ENCODE measurements around the gene TMEM127.

Gene TMEM127

DNA sequence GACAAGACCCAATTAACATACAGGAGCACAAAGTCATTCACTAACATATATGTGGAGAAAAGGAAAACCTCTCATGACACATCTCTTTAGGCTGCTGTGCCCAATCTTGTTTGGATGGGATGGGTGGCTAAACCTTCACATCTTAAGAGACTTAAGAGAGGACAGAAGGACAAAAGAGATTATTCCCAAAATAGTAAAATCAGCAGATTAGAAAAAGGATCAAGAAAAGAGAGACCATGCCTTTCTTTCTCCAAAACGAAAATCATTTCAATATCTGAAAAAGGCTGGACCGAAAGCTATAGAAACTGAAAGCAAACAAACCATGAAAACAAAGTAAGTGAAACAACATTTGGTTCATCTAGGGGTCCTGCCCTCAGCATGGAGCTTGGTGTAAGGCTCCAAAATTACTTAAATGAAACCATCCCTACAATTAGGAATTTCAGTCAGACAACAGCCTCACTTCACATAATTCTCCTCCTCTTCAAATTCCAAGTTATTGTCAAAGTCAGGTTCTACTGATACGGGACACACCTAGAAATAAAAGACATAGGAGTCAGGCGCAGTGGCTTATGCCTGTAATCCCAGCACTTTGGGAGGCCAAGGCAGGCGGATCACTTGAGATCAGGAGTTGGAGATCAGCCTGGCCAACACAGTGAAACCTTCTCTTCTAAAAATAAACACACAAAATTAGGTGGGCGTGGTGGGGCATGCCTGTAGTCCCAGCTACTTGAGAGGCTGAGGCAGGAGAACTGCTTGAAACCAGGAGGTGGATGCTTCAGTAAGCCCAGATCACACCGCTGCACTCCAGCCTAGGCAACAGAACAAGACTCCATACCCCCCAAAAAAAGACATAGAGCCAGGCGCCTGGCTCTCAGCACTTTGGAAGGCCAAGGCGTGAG is 62.4 kb downstream of the TMEM127 start:
- no peak for DNase-seq

DNA sequence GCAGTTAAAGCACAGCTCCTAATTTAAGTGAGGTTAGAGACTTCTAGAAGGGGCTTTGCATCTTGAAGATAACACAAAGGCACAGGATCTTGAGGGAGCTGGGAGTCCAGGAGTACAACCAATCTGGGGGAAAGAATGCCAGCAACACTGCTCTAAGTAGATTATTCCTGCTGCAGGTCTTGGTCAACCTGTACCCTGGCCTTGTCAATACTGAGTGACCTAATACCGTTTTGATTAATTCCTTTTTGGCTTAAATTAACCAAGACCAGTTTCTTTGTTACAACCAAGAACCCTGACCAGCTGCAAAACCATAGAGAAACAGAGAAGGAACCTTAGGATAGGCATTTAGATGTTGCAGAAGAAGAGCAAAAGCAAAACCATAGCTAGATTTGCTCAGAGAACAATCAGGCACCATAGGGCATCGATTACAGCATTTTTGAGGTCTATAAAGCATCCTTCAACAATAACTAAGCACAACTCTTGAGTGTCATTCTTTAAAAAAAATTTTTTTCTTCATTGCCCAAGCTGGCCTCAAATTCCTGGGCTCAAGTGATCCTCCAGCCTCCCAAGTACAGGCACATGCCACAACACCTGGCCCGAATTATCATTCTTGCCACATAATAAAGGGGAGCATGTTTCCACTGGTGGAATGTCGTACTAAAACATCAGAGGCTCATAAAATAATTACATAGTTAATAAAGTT is 63.5 kb downstream of the TMEM127 start:
- DNase-seq, result no peak

DNA sequence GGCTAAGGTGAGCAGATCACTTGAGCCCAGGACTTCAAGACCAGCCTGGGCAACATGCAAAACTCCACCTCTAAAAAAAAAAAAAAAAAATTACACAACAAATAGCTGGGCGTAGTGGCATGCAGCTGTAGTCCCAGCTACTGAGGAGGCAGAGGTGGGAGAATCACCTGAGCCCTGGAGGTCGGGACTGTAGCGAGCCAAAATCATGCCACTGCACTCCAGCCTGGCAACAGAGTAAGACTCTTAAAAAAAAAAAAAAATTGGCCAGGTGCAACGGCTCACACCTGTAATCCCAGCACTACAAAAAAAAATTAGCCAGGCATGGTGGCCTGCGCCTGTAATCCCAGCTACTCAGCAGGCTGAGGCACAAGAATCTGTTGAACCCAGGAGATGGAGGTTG is 64.5 kb downstream of the TMEM127 start:
- no peak for DNase-seq

DNA sequence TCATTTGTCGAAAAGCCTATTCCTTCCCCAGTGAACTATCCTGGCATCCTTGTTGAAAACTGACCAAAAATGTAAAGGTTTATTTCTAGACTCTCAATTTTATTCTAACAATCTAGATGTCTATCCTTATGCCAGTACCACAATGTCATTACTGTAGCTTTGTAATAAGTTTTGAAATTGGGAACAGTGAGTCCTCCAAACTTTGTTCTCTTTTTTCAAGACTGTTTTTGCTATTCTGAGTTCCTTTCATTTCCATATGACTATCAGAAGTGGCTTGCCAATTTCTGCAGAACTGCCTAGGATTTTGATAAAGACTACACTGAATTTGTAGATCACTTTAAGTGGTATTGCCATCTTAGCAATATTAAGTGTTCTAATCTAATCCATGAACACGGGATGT is 66.9 kb downstream of the TMEM127 start:
- DNase-seq, result no peak

Measured in SHP77 (cell line).